Muscle of leg (tissue), 11 donors: ENCODE results near the gene PCDHGA3. TPM values are rescaled to one million over a fixed set of nuclear protein-coding genes. Genes with fewer than 3 reads are reported as not detected.
A peak's percentile ranks its signal among the peaks of the same experiment; 100 is the strongest.
"Not testable (repeated sequence)": the region's sequence is repeated elsewhere in the genome, so short reads cannot be mapped to it uniquely, and the experiment has no call there.

Experiments used
- DNase-seq: peaks from one replicate; pipeline ENCODE4 v3.0.0; 2013
- H3K27ac ChIP-seq: one replicate; pipeline ENCODE4 v1.5.1; 2013; ENCODE audit warnings: mild to moderate bottlenecking, low read length, control low read depth
- H3K27me3 ChIP-seq: one replicate; pipeline ENCODE4 v1.6.1; 2013; ENCODE audit warnings: low read length; ENCODE audit not compliant: control insufficient read depth, insufficient read depth
- H3K36me3 ChIP-seq: one replicate; pipeline ENCODE4 v1.6.1; 2013; ENCODE audit warnings: low read length; ENCODE audit not compliant: control insufficient read depth, insufficient read depth
- H3K4me1 ChIP-seq: one replicate; pipeline ENCODE4 v1.6.1; 2013; ENCODE audit warnings: low read length; ENCODE audit not compliant: control insufficient read depth, insufficient read depth
- H3K4me3 ChIP-seq: one replicate; pipeline ENCODE4 v1.5.1; 2013; ENCODE audit warnings: low read length, control low read depth
- H3K9me3 ChIP-seq: replicated peaks from 2 replicates; pipeline ENCODE4 v1.6.1; 2013; ENCODE audit warnings: low read depth, low read length; ENCODE audit not compliant: control insufficient read depth
- WGBS: methylation state at CpG from one replicate; pipeline ENCODE4 v1.1.5; 2013; ENCODE audit warnings: missing lambda C conversion rate; ENCODE audit not compliant: insufficient coverage; 5-methylcytosine and 5-hydroxymethylcytosine counted together
- polyA plus RNA-seq, 8 donors: library from polyadenylated mRNA; unstranded; fragments of 120-200 nt; gene quantifications; one replicate each; pipeline versions ENCODE4 v1.2.1 to v1.2.3, GENCODE V29; 2013; ENCODE audit warnings: inconsistent platforms in 1 of 8, low replicate concordance in 1 of 8; ENCODE audit not compliant: insufficient read length in 8 of 8, insufficient read depth in 1 of 8
- total RNA-seq: library from RNA; stranded (reverse); fragments of 120-200 nt; gene quantifications from one replicate; pipeline ENCODE4 v1.2.4, GENCODE V29; 2013

The PCDHGA3 gene
- total and polyA plus RNA-seq, 9 donors, result 0.94 to 2.0 (median 1.1) TPM

DNA sequence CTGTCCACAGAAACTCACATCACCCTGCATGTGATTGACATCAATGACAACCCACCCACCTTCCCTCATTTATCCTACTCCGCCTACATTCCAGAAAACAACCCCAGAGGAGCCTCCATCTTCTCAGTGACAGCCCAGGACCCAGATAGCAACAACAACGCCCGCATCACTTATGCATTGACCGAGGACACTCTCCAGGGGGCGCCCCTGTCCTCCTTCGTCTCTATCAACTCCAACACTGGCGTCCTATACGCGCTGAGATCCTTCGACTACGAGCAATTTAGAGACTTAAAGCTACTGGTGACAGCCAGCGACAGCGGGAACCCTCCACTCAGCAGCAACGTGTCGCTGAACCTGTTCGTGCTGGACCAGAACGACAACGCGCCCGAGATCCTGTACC is 1.7 kb downstream of the PCDHGA3 start:
- Histone ChIP-seq H3K4me3 (no peak overlapping the region), H3K4me1 (no peaks in the 10 kb centered on the region), H3K27me3 (peaks cover 2% of the 10 kb centered on the region), H3K27ac (no peak overlapping the region), H3K9me3 (peaks cover 49% of the 10 kb centered on the region), H3K36me3 (no peaks in the 10 kb centered on the region)
- DNase-seq, result no peak
- WGBS, result 50% methylated on average over 13 of the region's 20 CpGs

- not testable (repeated sequence) for H3K4me3 ChIP-seq, DNase-seq, H3K36me3 ChIP-seq, H3K27ac ChIP-seq, H3K27me3 ChIP-seq, H3K4me1 ChIP-seq
- WGBS, result 40% methylated on average over 1 of the region's 35 CpGs
- H3K9me3 ChIP-seq, result peaks cover 51% of the 10 kb centered on the region
Measured at GRCh38 chr5:141346017-141346416, 2.4 kb downstream of the PCDHGA3 start.

GRCh38 chr5:141349917-141350619 is 6.4 kb downstream of the PCDHGA3 start, which contains the start of gene PCDHGB1:
PCDHGB1 (plus strand) TSS chr5:141350099; CDS start chr5:141350261, 162 bp downstream.
- H3K36me3 ChIP-seq, result no peaks in the 10 kb centered on the region
- no peak within 1 kb of the TSS for H3K27ac ChIP-seq
- no peaks in the 10 kb centered on the region for H3K4me1 ChIP-seq
- peaks cover 3% of the 10 kb centered on the region for H3K27me3 ChIP-seq
- peak; percentile 11 for DNase-seq
- H3K9me3 ChIP-seq, result peaks cover 45% of the 10 kb centered on the region
- H3K4me3 ChIP-seq, result no peak within 1 kb of the TSS
- 34% methylated on average over 27 of the region's 29 CpGs for WGBS

- Histone ChIP-seq H3K27ac (no peak overlapping the region), H3K27me3 (peaks cover 3% of the 10 kb centered on the region), H3K36me3 (no peaks in the 10 kb centered on the region), H3K4me3 (no peak overlapping the region), H3K9me3 (peaks cover 52% of the 10 kb centered on the region), H3K4me1 (no peaks in the 10 kb centered on the region)
- WGBS, result 47% methylated on average over 16 of the region's 36 CpGs
- no peak for DNase-seq
Measured at GRCh38 chr5:141351591-141351990, 8.0 kb downstream of the PCDHGA3 start.

DNA sequence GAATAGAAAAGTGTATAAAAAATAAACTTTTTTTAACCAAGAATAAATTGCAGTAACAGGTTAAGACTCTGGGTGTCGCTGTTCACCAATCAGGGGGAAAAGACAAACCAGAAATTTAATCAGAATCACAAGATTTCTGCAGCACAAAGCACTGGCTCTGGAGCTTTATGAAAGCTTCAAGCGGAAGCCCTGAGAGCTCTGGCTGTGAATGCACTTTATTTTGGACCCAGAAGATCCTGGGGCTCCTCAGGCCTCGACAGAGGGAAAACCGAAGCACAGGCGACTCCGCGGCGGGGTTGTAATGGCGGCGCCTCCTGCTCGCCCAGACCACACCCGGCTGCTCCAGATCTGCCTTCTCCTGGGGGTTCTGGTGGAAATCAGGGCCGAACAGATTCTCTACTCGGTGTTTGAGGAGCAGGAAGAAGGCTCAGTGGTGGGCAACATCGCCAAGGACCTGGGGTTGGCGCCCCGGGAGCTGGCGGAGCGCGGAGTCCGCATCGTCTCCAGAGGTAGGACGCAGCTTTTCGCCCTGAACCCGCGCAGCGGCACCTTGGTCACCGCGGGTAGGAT is 11.4 kb downstream of the PCDHGA3 start, which contains the start of gene PCDHGA4:
TSS of gene PCDHGA4 (plus strand) at position 122 of the 570 bp plus-strand sequence. CDS start at position 209, 87 bp downstream.
- DNase-seq, result peak; percentile 0
- WGBS, result 16% methylated on average over 29 of the region's 29 CpGs
- Histone ChIP-seq H3K36me3 (no peaks in the 10 kb centered on the region), H3K9me3 (peaks cover 59% of the 10 kb centered on the region), H3K4me1 (no peaks in the 10 kb centered on the region), H3K27me3 (peaks cover 3% of the 10 kb centered on the region), H3K27ac (no peak within 1 kb of the TSS), H3K4me3 (no peak within 1 kb of the TSS)

DNA sequence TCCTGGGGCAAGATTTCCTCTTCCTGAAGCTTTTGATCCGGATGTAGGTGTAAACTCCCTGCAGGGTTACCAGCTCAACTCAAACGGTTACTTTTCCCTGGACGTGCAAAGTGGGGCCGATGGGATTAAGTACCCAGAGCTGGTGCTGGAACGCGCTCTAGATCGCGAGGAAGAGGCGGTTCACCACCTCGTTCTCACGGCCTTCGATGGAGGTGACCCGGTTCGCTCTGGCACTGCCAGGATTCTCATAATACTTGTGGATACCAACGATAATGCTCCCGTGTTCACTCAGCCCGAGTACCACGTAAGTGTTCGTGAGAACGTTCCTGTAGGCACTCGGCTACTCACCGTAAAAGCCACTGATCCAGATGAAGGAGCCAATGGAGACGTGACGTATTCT is 12.0 kb downstream of the PCDHGA3 start:
- Histone ChIP-seq H3K4me1 (no peaks in the 10 kb centered on the region), H3K27me3 (peaks cover 2% of the 10 kb centered on the region), H3K36me3 (no peaks in the 10 kb centered on the region), H3K4me3 (no peak overlapping the region), H3K27ac (no peak overlapping the region), H3K9me3 (peaks cover 60% of the 10 kb centered on the region)
- WGBS, result 70% methylated on average over 22 of the region's 24 CpGs
- no peak for DNase-seq

DNA sequence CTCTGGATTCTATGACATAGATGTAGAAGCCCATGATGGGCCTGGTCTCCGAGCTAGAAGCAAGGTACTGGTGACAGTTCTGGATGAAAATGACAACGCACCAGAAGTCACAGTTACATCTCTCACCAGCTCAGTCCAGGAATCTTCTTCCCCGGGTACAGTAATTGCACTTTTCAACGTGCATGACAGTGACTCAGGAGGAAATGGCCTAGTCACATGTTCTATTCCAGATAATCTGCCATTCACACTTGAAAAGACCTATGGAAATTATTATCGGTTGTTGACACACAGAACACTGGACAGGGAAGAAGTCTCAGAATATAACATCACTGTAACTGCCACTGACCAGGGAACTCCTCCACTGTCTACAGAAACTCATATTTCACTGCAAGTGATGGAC is 12.5 kb downstream of the PCDHGA3 start:
- Histone ChIP-seq H3K27me3 (peaks cover 2% of the 10 kb centered on the region), H3K36me3 (no peaks in the 10 kb centered on the region), H3K4me3 (no peak overlapping the region), H3K27ac (no peak overlapping the region), H3K9me3 (peaks cover 61% of the 10 kb centered on the region), H3K4me1 (no peaks in the 10 kb centered on the region)
- DNase-seq, result no peak
- 75% methylated on average over 3 of the region's 5 CpGs for WGBS

- Histone ChIP-seq H3K4me3 (no peak overlapping the region), H3K9me3 (peaks cover 61% of the 10 kb centered on the region)
Measured at GRCh38 chr5:141356950-141357349, 13.3 kb downstream of the PCDHGA3 start.

GRCh38 chr5:141359790-141360426 is 16.3 kb downstream of the PCDHGA3 start, which contains the start of gene PCDHGB2:
PCDHGB2 (plus strand) TSS chr5:141359994; CDS start chr5:141360136, 142 bp downstream.
- peaks cover 74% of the 10 kb centered on the region for H3K9me3 ChIP-seq
- H3K27me3 ChIP-seq, result peaks cover 10% of the 10 kb centered on the region
- peak within 1 kb of the TSS; percentile 18 for H3K4me3 ChIP-seq
- 22% methylated on average over 16 of the region's 24 CpGs for WGBS
- peak; percentile 14 for DNase-seq
- H3K4me1 ChIP-seq, result no peaks in the 10 kb centered on the region
- no peaks in the 10 kb centered on the region for H3K36me3 ChIP-seq
- H3K27ac ChIP-seq, result no peak within 1 kb of the TSS

More at GRCh38 chr5:141356950-141357349, 13.3 kb downstream of the PCDHGA3 start:
- Histone ChIP-seq H3K4me1 (no peaks in the 10 kb centered on the region), H3K27me3 (no peaks in the 10 kb centered on the region), H3K36me3 (no peaks in the 10 kb centered on the region), H3K27ac (no peak overlapping the region)
- no peak for DNase-seq
- WGBS, result 67% methylated on average over 19 of the region's 19 CpGs

DNA sequence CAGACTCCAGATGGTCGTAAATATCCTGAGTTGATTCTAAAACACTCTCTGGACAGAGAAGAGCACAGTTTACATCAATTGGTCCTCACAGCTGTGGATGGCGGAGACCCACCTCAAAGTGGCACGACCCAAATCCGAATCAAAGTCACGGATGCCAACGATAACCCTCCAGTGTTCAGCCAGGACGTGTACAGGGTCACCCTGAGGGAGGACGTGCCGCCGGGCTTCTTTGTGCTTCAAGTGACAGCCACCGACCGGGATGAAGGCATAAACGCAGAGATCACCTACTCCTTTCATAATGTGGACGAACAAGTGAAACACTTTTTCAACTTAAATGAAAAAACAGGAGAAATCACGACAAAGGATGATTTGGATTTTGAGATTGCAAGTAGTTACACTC is 17.1 kb downstream of the PCDHGA3 start:
- DNase-seq, result no peak
- no peaks in the 10 kb centered on the region for H3K36me3 ChIP-seq
- no peaks in the 10 kb centered on the region for H3K4me1 ChIP-seq
- H3K27me3 ChIP-seq, result peaks cover 14% of the 10 kb centered on the region
- 50% methylated on average over 8 of the region's 15 CpGs for whole genome bisulfite sequencing
- peaks cover 78% of the 10 kb centered on the region for H3K9me3 ChIP-seq
- H3K27ac ChIP-seq, result no peak overlapping the region
- no peak overlapping the region for H3K4me3 ChIP-seq
